ENCODE data around the gene MMP25.

The MMP25 gene

GRCh38 chr16:3086596-3087242, 40.4 kb downstream of the MMP25 start:
- H3K4me3 ChIP-seq (ENCODE audit: low read length): no peak overlapping the region
- no peak for DNase-seq (ENCODE audit: low read depth, low spot score)

GRCh38 chr16:3087243-3088235, 41.2 kb downstream of the MMP25 start:
- no peak overlapping the region for H3K4me3 ChIP-seq (ENCODE audit: low read length)
- DNase-seq (ENCODE audit: low read depth, low spot score): no peak

GRCh38 chr16:3088450-3088849, 42.1 kb downstream of the MMP25 start:
- DNase-seq (ENCODE audit: low read depth, low spot score): no peak
- no peak overlapping the region for H3K4me3 ChIP-seq (ENCODE audit: low read length)

- DNase-seq (ENCODE audit: low read depth, low spot score): no peak
- no peak overlapping the region for H3K4me3 ChIP-seq (ENCODE audit: low read length)
These were observed 42.8 kb downstream of the MMP25 start for GRCh38 chr16:3088925-3089716.

GRCh38 chr16:3089717-3090592, 43.6 kb downstream of the MMP25 start:
- no peak overlapping the region for H3K4me3 ChIP-seq (ENCODE audit: low read length)
- no peak for DNase-seq (ENCODE audit: low read depth, low spot score)

- H3K4me3 ChIP-seq (ENCODE audit: low read length): no peak overlapping the region
- no peak for DNase-seq (ENCODE audit: low read depth, low spot score)
These were observed 45.2 kb downstream of the MMP25 start for GRCh38 chr16:3091551-3091950.

GRCh38 chr16:3092501-3092941, 46.2 kb downstream of the MMP25 start:
- H3K4me3 ChIP-seq (ENCODE audit: low read length): no peak overlapping the region
- no peak for DNase-seq (ENCODE audit: low read depth, low spot score)

- DNase-seq (ENCODE audit: low read depth, low spot score): peak; percentile 61
- no peak overlapping the region for H3K4me3 ChIP-seq (ENCODE audit: low read length)
These were observed 48.1 kb downstream of the MMP25 start for GRCh38 chr16:3094289-3095027.

GRCh38 chr16:3095869-3096268, 49.5 kb downstream of the MMP25 start:
- no peak overlapping the region for H3K4me3 ChIP-seq (ENCODE audit: low read length)
- DNase-seq (ENCODE audit: low read depth, low spot score): no peak

- H3K4me3 ChIP-seq (ENCODE audit: low read length): no peak overlapping the region
- DNase-seq (ENCODE audit: low read depth, low spot score): no peak
These were observed 50.0 kb downstream of the MMP25 start for GRCh38 chr16:3096362-3096761.

GRCh38 chr16:3097266-3097665, 50.9 kb downstream of the MMP25 start:
- H3K4me3 ChIP-seq (ENCODE audit: low read length): no peak overlapping the region
- no peak for DNase-seq (ENCODE audit: low read depth, low spot score)

- H3K4me3 ChIP-seq (ENCODE audit: low read length): peak within 1 kb of the TSS; percentile 32
- no peak for DNase-seq (ENCODE audit: low read depth, low spot score)
These were observed 52.4 kb downstream of the MMP25 start, which contains the start of gene ZSCAN10 for GRCh38 chr16:3098459-3099394. TSS of gene ZSCAN10 (minus strand) at chr16:3099294. CDS start at chr16:3092937, 6,357 bp downstream.

GRCh38 chr16:3099395-3099731, 53.0 kb downstream of the MMP25 start:
- H3K4me3 ChIP-seq (ENCODE audit: low read length): no peak overlapping the region
- DNase-seq (ENCODE audit: low read depth, low spot score): no peak

GRCh38 chr16:3099732-3100499, 53.6 kb downstream of the MMP25 start:
- peak overlapping the region; percentile 32 for H3K4me3 ChIP-seq (ENCODE audit: low read length)
- peak; percentile 83 for DNase-seq (ENCODE audit: low read depth, low spot score)

GRCh38 chr16:3101018-3101840, 54.9 kb downstream of the MMP25 start:
- H3K4me3 ChIP-seq (ENCODE audit: low read length): no peak overlapping the region

More at GRCh38 chr16:3101018-3101840, 54.9 kb downstream of the MMP25 start:
- DNase-seq (ENCODE audit: low read depth, low spot score): peak; percentile 49
